Mesendoderm (in vitro differentiated cells): ENCODE data around the gene FAM156B. TPM values are rescaled to one million over a fixed set of nuclear protein-coding genes. Genes with fewer than 3 reads are reported as not detected.
"Not testable (repeated sequence)": the region's sequence is repeated elsewhere in the genome, so short reads cannot be mapped to it uniquely, and the experiment has no call there.

ENCODE experiments used
- DNase-seq: peaks from one replicate; pipeline ENCODE4 v3.0.0; 2013
- H2AK5ac ChIP-seq: 2 replicates; pipeline ENCODE4 v1.6.1; 2013; ENCODE audit warnings: low read length, inconsistent platforms
- H2BK120ac ChIP-seq: 2 replicates; pipeline ENCODE4 v1.6.1; 2013; ENCODE audit warnings: low read depth, mild to moderate bottlenecking, low read length, moderate library complexity, mixed read lengths
- H2BK15ac ChIP-seq: replicated peaks from 2 replicates; pipeline ENCODE4 v1.6.1; 2013; ENCODE audit warnings: low read depth, mild to moderate bottlenecking, moderate library complexity
- H2BK5ac ChIP-seq: 2 replicates; pipeline ENCODE4 v1.6.1; 2013; ENCODE audit warnings: low read length, inconsistent platforms
- H3K18ac ChIP-seq: 2 replicates; pipeline ENCODE4 v1.6.1; 2013; ENCODE audit warnings: mild to moderate bottlenecking, low read length, mixed read lengths
- H3K23ac ChIP-seq: one replicate; pipeline ENCODE4 v1.6.1; 2013; ENCODE audit warnings: low read length
- H3K27ac ChIP-seq: 2 replicates; pipeline ENCODE4 v1.5.1; 2013; ENCODE audit warnings: low read depth, mild to moderate bottlenecking, inconsistent platforms, low read length, moderate library complexity
- H3K27me3 ChIP-seq: 2 replicates; pipeline ENCODE4 v1.6.1; 2013; ENCODE audit warnings: low read length, control low read depth, mild to moderate bottlenecking, inconsistent platforms; ENCODE audit not compliant: insufficient read depth, poor library complexity
- H3K36me3 ChIP-seq: 2 replicates; pipeline ENCODE4 v1.6.1; 2013; ENCODE audit warnings: low read length, inconsistent platforms; ENCODE audit not compliant: control insufficient read depth, insufficient read depth
- H3K4ac ChIP-seq: one replicate; pipeline ENCODE4 v1.6.1; 2013; ENCODE audit warnings: low read depth, mild to moderate bottlenecking, low read length, moderate library complexity
- H3K4me1 ChIP-seq: 2 replicates; pipeline ENCODE4 v1.6.1; 2013; ENCODE audit warnings: low read depth, low read length, inconsistent platforms; ENCODE audit not compliant: control insufficient read depth
- H3K4me2 ChIP-seq: 2 replicates; pipeline ENCODE4 v1.6.1; 2013; ENCODE audit warnings: low read length
- H3K4me3 ChIP-seq: 2 replicates; pipeline ENCODE4 v1.5.1; 2013; ENCODE audit warnings: mild to moderate bottlenecking, low read length
- H3K56ac ChIP-seq: one replicate; pipeline ENCODE4 v1.6.1; 2013; ENCODE audit warnings: low read length
- H3K79me1 ChIP-seq: 2 replicates; pipeline ENCODE4 v1.6.1; 2013; ENCODE audit warnings: low read length, inconsistent platforms
- H3K79me2 ChIP-seq: 2 replicates; pipeline ENCODE4 v1.6.1; 2013; ENCODE audit warnings: mild to moderate bottlenecking, low read length; ENCODE audit not compliant: control insufficient read depth, insufficient read depth
- H3K9ac ChIP-seq: 2 replicates; pipeline ENCODE4 v1.6.1; 2013; ENCODE audit warnings: low read length, inconsistent platforms
- H4K5ac ChIP-seq: one replicate; pipeline ENCODE4 v1.6.1; 2013; ENCODE audit warnings: low read length
- H4K8ac ChIP-seq: one replicate; pipeline ENCODE4 v1.6.1; 2013; ENCODE audit warnings: low read depth, mild to moderate bottlenecking, control low read depth, low read length, moderate library complexity
- WGBS: extraction: QIAGEN DNeasy Blood & Tissue Kit; methylation state at CpG from one replicate; pipeline ENCODE4 v1.1.7; 2013; ENCODE audit warnings: low lambda C conversion rate, missing lambda C conversion rate; ENCODE audit not compliant: insufficient coverage; ENCODE audit errors: extremely low coverage; 5-methylcytosine and 5-hydroxymethylcytosine counted together
- polyA plus RNA-seq, 2 experiments: library from polyadenylated mRNA; stranded (reverse); fragments of 200-250 nt; gene quantifications; one replicate each; pipeline ENCODE4 v1.2.3, GENCODE V29; 2013

The FAM156B gene, protein sequence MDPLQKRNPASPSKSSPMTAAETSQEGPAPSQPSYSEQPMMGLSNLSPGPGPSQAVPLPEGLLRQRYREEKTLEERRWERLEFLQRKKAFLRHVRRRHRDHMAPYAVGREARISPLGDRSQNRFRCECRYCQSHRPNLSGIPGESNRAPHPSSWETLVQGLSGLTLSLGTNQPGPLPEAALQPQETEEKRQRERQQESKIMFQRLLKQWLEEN
- polyA plus RNA-seq (2013, experiment 1 of 2), result 8.3 TPM
- polyA plus RNA-seq (2013, experiment 2 of 2), result 8.6 TPM

DNA sequence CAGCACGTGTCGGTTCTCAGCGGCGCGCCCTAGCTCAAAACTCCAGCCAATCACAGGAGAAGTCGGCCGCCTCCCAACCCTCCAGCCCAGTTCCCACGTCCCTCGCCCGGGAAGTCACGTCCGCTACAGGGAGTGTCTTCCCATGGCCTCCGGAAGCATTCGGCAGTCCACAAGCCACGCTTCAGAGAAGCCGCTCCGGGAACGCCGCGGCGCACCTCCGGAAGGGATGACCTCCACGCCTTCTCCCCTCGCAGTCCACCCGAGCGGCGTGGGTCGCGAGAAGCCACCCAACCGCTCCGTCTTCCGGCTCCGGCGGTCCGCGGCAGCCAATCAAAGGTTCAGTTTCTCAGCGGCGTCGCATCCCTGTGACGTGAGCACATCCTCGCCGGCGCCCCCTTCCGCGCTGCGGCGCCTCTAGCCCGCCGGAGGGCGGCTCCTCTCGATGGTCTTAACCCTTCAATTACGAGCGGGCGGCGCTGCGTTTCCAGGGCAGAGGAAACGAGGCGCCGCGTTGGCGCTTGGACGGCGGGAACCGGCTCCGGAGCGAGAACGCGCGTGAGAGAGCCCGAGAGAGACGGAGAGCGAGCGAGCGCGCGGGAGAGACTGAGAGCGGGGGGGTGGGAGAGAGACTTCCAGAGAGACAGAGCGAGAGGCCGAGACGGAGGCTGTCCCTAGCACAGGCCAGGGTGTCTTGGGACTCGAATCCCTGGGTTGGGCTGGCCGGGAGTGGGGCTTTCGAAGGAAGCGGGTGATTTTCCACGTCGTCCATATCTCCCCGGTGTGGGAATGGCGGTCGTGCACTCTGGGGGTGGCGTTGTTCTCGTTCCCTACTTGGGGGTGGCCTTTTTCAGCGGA is at the start of gene FAM156B:
Gene FAM156B, plus strand, starts transcription at position 476 of the 855 bp plus-strand sequence. CDS start 9,896 bp downstream, outside the sequence.
- not testable (repeated sequence) for H2BK15ac ChIP-seq, H3K4me1 ChIP-seq, H3K4ac ChIP-seq, H2BK120ac ChIP-seq, H3K79me2 ChIP-seq, H3K4me2 ChIP-seq, H4K8ac ChIP-seq, H3K4me3 ChIP-seq, H3K18ac ChIP-seq, H4K5ac ChIP-seq, H3K56ac ChIP-seq, H3K9ac ChIP-seq, H2AK5ac ChIP-seq, H3K27me3 ChIP-seq, DNase-seq, H3K79me1 ChIP-seq, H3K27ac ChIP-seq, H3K23ac ChIP-seq, H2BK5ac ChIP-seq, H3K36me3 ChIP-seq
- WGBS, result no CpG with 5 or more reads among the region's 92 CpGs

DNA sequence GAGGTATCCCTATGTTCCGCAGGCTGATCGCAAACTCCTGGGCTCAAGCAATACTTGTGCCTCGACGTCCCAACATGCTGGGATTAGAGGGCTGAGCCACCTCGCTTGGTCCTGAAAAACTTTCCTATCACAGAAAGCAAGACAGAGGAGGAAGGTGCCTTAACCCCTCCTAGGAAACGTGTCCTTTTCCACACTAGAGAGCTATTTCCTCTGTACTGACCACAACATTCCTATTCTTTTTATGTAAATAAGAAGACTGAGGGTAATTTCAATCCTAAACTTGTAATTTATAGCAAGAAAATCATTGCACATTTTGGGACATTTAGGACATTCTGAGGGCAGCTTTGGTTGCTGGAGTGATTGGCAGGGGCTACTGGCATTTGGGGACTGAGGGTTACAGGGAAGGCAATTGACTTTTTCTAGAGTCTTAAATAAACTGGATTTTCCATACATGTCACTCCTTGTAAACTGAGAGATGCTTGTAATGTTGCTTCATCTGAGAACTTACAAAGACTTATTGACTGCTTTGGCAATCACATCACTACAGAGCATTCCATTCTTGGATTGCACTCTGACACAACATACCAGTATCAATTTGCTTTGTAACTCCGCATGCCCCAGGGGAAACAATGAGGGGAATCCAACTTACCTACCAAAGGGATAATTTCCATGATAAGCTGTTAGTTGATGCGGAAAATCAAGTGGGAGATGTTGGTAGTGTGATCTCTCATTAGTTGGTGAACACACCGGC is 44.8 kb upstream of the FAM156B start:
- Histone ChIP-seq H3K79me1 (no peaks in the 10 kb centered on the region), H3K27ac (no peak overlapping the region), H3K23ac (no peak overlapping the region), H4K5ac (no peak overlapping the region), H2BK15ac (no peak overlapping the region), H2BK120ac (no peak overlapping the region), H3K9ac (no peak overlapping the region), H3K18ac (no peak overlapping the region), H3K4me3 (no peak overlapping the region), H3K4me1 (no peaks in the 10 kb centered on the region), H2AK5ac (no peak overlapping the region), H3K36me3 (no peaks in the 10 kb centered on the region), H2BK5ac (no peak overlapping the region), H3K56ac (no peak overlapping the region), H4K8ac (no peak overlapping the region), H3K27me3 (no peaks in the 10 kb centered on the region), H3K4ac (no peak overlapping the region), H3K4me2 (no peak overlapping the region), H3K79me2 (no peaks in the 10 kb centered on the region)
- DNase-seq, result no peak
- WGBS, result no CpG with 5 or more reads among the region's 9 CpGs

DNA sequence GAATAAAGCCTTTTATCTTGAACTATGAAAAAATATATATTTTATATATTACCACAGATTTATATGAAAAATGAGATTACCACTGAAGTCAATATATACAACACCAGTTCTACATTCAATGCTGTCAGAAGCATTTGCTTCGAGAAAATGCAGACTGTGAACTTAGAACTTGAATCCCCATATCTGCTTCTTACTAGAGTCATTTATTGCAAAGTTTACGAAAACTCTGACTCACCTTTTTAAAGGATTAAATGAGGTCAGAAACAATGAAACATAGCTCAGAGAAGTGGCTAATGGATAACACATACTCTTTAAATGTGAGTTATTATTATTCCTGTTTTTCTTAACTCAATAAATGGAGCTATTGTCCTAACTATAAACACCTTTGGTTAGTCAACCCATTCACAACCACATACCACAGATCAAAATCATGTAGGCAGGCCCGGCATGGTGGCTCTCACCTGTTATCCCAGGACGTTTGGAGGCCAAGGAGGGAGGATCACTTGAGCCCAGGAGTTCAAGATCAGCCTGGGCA is 40.1 kb upstream of the FAM156B start:
- not testable (repeated sequence) for H3K4me3 ChIP-seq, H3K4ac ChIP-seq, H3K4me1 ChIP-seq, H4K5ac ChIP-seq, H3K27ac ChIP-seq, H3K4me2 ChIP-seq, H3K9ac ChIP-seq, H2BK120ac ChIP-seq, H2AK5ac ChIP-seq, H4K8ac ChIP-seq, H3K27me3 ChIP-seq, H3K18ac ChIP-seq, H3K79me2 ChIP-seq, H3K79me1 ChIP-seq, H3K56ac ChIP-seq, H3K23ac ChIP-seq, H2BK15ac ChIP-seq, H2BK5ac ChIP-seq, DNase-seq, H3K36me3 ChIP-seq
- WGBS, result no CpG with 5 or more reads among the region's 4 CpGs

DNA sequence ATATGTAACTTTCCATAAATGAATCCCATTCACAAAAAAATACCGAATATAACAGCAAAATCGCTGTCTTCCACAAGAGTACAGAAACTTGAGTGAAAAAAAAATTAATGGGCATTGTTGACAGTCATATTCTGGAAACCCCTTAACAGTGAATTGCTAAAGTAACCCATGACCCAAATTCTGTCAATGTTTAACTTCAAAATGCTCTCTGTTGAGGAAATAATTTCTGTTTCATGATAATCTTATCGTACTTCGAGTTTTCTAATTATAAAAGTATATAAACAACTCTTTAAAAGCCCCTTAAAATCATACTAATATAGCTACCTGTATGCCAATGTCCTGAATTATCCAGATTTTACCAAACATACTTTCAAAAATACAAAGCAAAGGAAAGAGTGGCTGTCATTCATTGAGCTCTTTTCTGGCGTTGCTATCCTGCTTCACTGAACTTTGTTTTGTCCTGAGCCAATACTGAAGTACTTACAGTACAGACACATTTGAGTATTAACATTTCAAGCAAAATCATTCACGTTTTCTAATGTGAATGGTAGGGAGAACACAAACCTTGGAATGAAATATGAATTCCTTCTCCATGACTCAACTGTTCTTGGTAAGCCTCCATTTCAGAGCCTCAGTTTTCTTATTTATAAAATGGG is 31.7 kb upstream of the FAM156B start:
- Histone ChIP-seq H3K27ac (no peak overlapping the region), H2BK5ac (no peak overlapping the region), H3K27me3 (no peaks in the 10 kb centered on the region), H2BK15ac (no peak overlapping the region), H4K5ac (no peak overlapping the region), H3K4me1 (no peaks in the 10 kb centered on the region), H3K36me3 (no peaks in the 10 kb centered on the region), H4K8ac (no peak overlapping the region), H3K9ac (no peak overlapping the region), H3K56ac (no peak overlapping the region), H2AK5ac (no peak overlapping the region), H3K79me1 (no peaks in the 10 kb centered on the region), H3K79me2 (no peaks in the 10 kb centered on the region), H3K4me2 (no peak overlapping the region), H2BK120ac (no peak overlapping the region), H3K23ac (no peak overlapping the region), H3K4me3 (no peak overlapping the region), H3K4ac (no peak overlapping the region), H3K18ac (no peak overlapping the region)
- WGBS, result no CpG with 5 or more reads among the region's 6 CpGs
- DNase-seq, result no peak

DNA sequence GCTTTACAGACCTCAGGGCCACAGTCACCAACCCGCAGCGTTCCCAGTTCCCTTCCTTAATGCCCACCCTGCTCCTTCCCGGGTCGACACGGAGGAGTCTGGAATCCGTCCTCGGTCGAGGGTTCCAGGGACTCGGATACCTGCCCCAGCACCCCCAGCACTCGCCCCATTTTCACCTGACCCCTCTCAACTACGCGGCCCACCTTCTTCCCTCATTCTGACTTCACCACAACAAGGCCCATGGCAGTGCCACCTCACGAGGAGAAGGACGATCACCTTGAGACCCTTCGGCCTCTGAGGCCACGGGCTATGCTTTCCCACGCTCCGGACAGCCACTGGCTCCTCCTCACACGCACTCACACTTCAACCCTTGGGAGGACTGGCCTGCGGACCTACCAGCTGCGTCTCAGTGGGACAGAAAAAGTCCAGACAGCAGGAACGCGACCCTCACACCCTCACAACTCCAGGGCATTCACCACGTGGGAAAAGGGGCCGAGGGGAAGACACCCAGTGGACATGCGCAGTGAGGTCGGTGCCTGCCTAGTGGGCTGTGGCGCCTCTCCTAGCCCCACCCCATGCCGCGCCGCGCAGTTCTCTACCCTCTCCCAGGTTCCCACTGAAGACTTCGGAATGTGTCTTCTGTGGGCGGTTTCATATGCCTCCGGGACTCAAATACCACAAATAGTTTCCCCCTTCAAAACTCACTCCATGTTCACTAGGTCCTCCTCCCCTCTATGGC is 29.4 kb upstream of the FAM156B start, which contains the start of gene XAGE3:
Gene XAGE3, minus strand, starts transcription at position 474 of the 739 bp plus-strand sequence. CDS start 950 bp downstream, outside the sequence.
- Histone ChIP-seq H3K4me1 (no peaks in the 10 kb centered on the region), H3K18ac (no peak within 1 kb of the TSS), H3K4me2 (no peak within 1 kb of the TSS), H2BK120ac (no peak within 1 kb of the TSS), H2BK15ac (no peak within 1 kb of the TSS), H3K79me1 (no peaks in the 10 kb centered on the region), H3K27ac (no peak within 1 kb of the TSS), H3K27me3 (no peaks in the 10 kb centered on the region), H2AK5ac (no peak within 1 kb of the TSS), H4K8ac (no peak within 1 kb of the TSS), H3K9ac (no peak within 1 kb of the TSS), H4K5ac (no peak within 1 kb of the TSS), H3K4ac (no peak within 1 kb of the TSS), H3K4me3 (no peak within 1 kb of the TSS), H3K56ac (no peak within 1 kb of the TSS), H2BK5ac (no peak within 1 kb of the TSS), H3K36me3 (no peaks in the 10 kb centered on the region), H3K79me2 (no peaks in the 10 kb centered on the region), H3K23ac (no peak within 1 kb of the TSS)
- WGBS, result no CpG with 5 or more reads among the region's 35 CpGs
- no peak for DNase-seq
